Loucy (cell line): Measurements from ENCODE around the gene AFG3L2.

ENCODE experiments used
- CTCF ChIP-seq: fragments of 200-600 bp; sonication (generic); conservative IDR thresholded peaks from 2 replicates; pipeline ENCODE4 v1.5.1; 2014; ENCODE audit warnings: mild to moderate bottlenecking, antibody characterized with exemption, low read length
- EZH2phosphoT487 ChIP-seq: fragments of 200-600 bp; IDR thresholded peaks from 2 replicates; pipeline ENCODE4 v1.6.1; 2018; ENCODE audit warnings: antibody characterized with exemption, mild to moderate bottlenecking, moderate library complexity, borderline replicate concordance

DNA sequence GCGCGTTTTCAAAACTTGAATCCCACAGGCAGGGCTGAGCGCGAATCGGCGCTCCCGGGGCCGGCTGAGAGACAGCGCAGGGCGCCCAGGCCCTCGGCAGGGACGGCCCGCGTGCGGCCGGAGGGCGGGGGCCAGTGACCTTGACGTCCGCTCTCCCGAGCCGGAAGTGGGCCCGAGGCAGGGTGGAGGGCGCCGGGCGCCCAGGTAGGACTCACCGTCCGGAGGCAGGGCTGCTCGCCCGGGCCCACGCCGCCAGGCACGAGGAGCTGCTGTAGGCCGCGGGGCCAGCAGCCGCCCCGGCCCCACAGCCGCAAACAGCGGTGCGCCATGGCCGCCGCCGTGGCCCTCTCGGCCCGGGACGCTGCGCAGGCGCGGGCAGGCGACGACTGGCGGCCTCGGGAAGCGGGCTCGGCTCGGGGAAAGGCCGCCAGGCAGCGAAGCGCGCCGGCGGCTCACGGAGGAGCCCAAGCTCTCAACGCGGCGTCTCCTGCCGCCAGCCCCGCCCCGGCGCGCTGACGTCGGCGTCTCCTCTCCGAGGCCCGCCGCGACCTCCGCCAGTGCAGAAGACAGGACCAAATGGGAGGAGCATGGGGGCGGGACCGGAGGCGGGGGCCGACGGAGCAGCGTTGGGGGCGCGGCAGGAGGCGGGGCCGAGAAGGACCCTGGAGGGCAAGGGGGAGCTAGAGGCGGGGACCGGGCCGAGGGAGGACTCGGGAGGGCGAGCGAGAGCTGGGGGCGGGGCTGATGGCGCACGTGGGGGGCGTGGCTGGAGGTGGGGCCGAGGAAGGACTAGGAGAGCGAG is at the start of gene AFG3L2:
- no peak for TF ChIP-seq CTCF
- no peak for TF ChIP-seq EZH2phosphoT487
